HG03432 (cell line): ENCODE measurements around the gene EQTN.
A peak's percentile ranks its signal among the peaks of the same experiment; 100 is the strongest.
"Not testable (repeated sequence)": the region's sequence is repeated elsewhere in the genome, so short reads cannot be mapped to it uniquely, and the experiment has no call there.

ENCODE experiments used
- ATAC-seq: cut with Tn5 transposase; IDR thresholded peaks from one replicate; pipeline ENCODE4 v1.9.1; 2021; ENCODE audit warnings: mild to moderate bottlenecking, moderate library complexity; ENCODE audit not compliant: unreplicated experiment

Gene EQTN

GRCh38 chr9:27303219-27303618, 6.3 kb upstream of the EQTN start:
- ATAC-seq, result no peak

DNA sequence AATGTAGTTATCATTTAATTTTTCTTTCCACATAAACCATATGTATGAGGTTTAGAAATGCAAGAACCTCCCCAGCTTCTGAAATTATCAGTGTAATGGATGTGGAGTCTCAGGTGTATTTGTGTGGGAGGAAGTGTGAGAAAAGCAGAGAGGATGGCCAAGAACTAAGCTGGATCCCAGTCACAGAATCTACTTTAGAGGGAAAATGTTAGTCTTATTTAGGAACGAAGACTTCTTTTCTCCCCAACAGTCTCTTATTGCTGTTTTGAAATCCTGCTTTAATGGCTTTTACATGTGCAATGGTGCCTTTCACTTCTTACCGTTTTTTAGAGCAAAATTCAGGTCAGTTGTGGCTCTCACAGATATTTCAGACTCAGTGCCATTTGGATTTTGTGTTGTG, 3.0 kb downstream of the EQTN start:
- no peak for ATAC-seq

- no peak for ATAC-seq
These were observed 4.1 kb downstream of the EQTN start for GRCh38 chr9:27292659-27293405.

- ATAC-seq, result no peak
These were observed 5.7 kb downstream of the EQTN start for GRCh38 chr9:27291292-27291691.

DNA sequence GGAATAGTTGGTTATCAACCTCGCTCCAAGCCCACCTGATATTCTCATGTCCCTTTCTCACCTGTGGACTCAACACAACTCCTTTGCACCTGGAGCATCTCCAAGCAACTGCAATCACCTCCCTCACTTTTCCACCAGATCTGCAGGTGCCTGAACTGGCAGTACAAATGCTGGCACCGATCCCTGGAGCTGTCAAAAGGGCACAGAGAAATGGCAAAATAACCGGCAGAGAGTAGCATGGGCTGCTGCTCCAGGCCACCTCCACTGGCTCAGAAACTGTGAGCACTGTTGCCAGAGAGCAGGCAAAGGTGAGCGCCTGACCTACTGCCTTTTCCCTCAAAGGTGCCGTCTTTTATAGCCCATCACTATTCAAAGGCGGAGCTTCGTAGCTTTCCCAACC, 14.7 kb downstream of the EQTN start:
- no peak for ATAC-seq

DNA sequence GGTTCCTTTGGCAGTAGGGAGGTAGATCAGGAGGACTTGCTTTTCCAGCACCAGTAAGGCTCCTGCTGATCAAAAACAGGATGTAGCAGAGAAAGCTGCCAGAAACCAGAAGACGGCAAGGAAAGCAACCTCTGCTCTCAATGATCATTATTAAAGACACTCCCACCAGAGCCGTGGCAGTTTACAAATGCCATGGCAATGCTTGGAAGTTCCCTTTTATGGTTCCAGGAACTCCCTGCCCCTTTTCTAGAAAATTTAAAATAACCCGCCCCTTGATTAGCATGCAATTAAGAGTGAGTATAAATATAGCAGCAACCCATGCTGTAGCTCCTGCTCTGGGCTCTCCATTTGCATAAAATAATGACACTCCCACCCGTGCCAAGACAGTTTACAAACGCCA, 16.1 kb downstream of the EQTN start:
- no peak for ATAC-seq

DNA sequence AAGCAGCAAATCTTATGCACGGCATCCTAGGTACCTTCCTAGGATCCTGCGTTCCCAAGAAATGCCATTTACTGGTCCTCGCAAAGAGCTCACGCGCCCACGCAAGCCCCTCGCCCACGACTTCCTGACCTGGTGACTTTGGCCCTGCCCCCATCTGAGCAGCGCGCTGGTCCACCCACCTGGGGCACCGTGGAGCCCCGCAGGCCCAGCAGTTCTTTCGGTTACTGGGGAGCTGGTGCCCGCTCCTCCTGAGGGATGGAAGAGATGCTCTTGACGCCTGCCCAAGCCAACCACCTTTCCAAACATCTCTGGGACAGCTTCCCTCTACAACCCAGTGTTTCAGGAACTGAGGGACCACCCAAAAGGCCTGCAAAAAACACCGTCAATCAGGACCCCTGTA, 16.7 kb downstream of the EQTN start:
- no peak for ATAC-seq

DNA sequence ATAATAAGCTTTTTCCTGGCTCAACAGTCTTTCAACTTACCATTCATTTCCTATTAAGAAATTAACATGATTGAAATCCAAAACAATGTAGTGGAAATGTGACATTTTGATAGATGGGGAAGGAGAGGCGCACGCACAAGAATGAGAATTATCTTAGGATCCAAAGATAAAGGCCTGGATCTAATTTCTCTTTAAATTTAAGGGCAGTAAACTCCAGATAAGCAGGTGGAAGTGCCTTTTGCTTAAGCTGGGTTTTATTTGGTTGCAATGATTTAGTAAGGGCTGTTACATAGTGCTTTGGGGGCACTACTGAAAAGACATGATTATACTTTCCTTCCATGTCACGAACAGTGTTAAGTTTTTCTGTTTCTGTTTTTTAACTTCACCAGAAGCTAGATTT, 17.3 kb downstream of the EQTN start:
- no peak for ATAC-seq

- ATAC-seq, result no peak
These were observed 18.6 kb downstream of the EQTN start for GRCh38 chr9:27278374-27278773.

- ATAC-seq, result peak; percentile 71
These were observed 20.5 kb downstream of the EQTN start for GRCh38 chr9:27276193-27277030.

DNA sequence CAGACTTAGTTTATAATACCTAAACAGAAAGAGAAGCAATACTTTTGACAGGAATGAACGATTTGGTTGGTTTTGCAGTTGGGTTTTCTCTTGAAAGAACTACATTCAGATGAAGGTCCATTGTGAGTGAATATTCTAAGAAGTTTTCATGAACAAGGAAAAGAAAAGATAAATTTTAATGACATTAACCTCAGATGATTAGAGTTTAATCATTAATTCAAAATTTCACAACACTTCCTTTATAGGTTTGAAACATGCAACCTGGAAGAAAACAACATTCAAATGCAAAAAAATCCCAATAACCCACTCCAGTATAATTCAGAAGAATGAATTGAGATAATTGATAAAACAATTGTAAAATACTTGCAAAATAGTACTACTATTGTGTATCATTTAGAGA, 23.8 kb downstream of the EQTN start:
- ATAC-seq, result no peak

DNA sequence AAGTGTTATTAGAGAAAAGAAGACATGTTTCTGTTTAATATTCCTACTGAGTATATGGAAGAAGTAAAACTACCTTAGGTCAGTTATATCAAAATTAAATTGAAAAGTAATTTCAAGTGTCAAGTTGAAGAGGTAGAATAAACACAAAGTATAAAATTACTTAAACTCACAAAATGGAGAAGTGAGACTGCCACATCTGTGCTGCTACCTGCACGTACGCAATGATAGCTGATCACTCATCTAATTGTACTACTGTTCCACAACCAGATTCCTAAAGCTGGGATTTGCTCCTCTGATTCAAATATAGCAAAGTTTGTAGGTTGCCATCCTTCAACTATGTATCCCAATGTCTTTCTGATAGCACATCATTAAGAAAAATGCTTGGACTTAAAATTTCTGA, 24.8 kb downstream of the EQTN start:
- no peak for ATAC-seq

DNA sequence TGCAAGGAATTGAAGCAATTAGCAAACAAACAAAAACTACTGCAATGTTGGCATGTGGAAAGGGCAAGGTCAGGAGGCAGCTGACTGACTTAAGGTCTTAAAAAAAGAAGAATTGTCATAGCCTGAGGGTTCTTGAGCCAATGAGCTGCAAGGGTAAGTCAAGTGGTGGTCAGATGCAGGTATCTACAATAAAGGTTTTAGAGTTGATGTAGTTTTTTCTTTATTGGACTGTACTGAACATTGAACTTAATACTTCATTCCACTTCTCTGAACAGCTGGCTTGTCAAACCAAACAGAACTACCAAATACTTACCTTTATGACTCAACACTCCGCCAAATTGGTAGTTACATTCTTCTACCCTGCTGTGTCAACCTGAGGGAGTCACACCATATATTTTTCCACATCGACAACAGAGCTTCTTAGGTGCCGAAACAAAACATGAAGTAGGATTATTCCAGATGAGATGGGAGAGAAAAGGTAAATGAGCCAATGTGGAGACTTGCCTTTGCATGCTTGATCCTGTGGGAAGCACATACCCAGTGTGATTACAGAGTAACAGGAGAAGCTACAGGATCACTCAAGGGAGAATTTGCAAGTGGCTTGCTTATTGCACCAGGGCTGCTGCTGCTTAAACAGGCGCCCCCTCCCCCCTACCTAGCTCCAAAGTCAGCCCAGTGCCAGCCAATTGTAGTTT, 35.3 kb downstream of the EQTN start:
- ATAC-seq, result no peak

DNA sequence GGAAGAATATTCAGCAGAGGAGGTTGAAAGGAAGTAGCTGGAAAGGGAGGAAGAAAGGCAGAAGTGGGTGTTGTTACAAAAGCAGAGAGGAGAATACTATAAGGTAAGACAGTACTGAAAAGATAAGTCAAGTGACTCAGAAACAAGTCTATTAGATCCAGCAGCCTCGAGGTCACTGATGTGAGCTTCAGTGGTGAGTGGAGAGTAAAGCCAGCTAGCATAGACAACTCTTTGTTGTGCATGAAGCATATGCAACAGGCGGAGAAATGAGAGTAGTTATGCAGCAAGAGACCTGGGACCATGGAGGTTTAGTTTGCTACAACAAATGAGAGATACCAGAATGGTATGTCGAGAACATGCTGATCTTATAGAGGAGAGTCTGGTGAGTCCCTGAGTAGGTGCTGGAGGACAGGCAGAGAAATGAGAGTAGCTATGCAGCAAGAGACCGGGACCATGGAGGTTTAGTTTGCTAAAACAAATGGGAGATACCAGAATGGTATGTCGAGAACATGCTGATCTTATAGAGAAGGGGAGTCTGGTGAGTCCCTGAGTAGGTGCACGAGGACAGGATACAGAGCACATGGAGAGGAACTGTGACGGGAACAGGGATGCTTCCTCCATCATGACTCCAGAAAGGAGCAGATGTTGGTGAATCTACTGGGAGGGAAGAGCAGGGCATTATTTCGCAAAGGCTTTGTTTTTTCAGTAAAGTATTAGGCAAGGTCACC, 36.0 kb downstream of the EQTN start:
- ATAC-seq, result no peak

- ATAC-seq, result no peak
These were observed 38.3 kb downstream of the EQTN start for GRCh38 chr9:27258662-27259061.

GRCh38 chr9:27248702-27249101, 48.2 kb downstream of the EQTN start:
- ATAC-seq, result no peak

GRCh38 chr9:27247756-27248155, 49.2 kb downstream of the EQTN start:
- peak; percentile 93 for ATAC-seq

- ATAC-seq, result not testable (repeated sequence)
These were observed 57.3 kb downstream of the EQTN start for GRCh38 chr9:27239648-27240047.
